ENCODE data around the gene MILR1.

- TF ChIP-seq CTCF (conservative IDR thresholded peaks at IDR 0.05; ENCODE audit: low read depth in 2 of 2): no peak
- no peak for TF ChIP-seq REST (IDR thresholded peaks at IDR 0.05; ENCODE audit: unreplicated experiment)
- TF ChIP-seq EZH2 (IDR thresholded peaks at IDR 0.05; ENCODE audit: low read depth, unreplicated experiment): no peak
- TF ChIP-seq ETS1 (IDR thresholded peaks at IDR 0.05): no peak
- TF ChIP-seq POLR2AphosphoS5 (IDR thresholded peaks at IDR 0.05; ENCODE audit: low read depth): no peak
- TF ChIP-seq CREB1 (CRISPR knock-in tag; IDR thresholded peaks at IDR 0.05; ENCODE audit: low read depth): no peak
- no peak for TF ChIP-seq EZH2phosphoT487 (IDR thresholded peaks at IDR 0.05; ENCODE audit: unreplicated experiment)
Observed at GRCh38 chr17:64509179-64509578, 60.3 kb downstream of the MILR1 start.
